Adrenal gland (tissue), 5 donors: ENCODE measurements around the gene FCN2.

Source experiments
- POLR2A ChIP-seq, 2 donors: fragments of 450-650 bp; IDR thresholded peaks; one replicate each; pipeline ENCODE4 v1.6.1; 2017; ENCODE audit warnings: antibody characterized with exemption in 2 of 2, mild to moderate bottlenecking in 2 of 2, moderate library complexity in 1 of 2
- TF ChIP-seq, protein P1 (sequence below), 6 experiments: fragments of 450-650 bp in 4 of 6; fragments of 200-600 bp in 2 of 6; sonication (generic) in 1 of 6; IDR thresholded peaks; 1 replicate in 5 of 6; 2 replicates in 1 of 6; pipeline versions ENCODE4 v1.5.1 to v1.8.0; 2016 to 2021; ENCODE audit warnings: antibody characterized with exemption in 6 of 6, mild to moderate bottlenecking in 2 of 6, moderate library complexity in 1 of 6
- donor health status: DM: no; HTN: no; CAD: no.

- TF ChIP-seq, protein P1, sequence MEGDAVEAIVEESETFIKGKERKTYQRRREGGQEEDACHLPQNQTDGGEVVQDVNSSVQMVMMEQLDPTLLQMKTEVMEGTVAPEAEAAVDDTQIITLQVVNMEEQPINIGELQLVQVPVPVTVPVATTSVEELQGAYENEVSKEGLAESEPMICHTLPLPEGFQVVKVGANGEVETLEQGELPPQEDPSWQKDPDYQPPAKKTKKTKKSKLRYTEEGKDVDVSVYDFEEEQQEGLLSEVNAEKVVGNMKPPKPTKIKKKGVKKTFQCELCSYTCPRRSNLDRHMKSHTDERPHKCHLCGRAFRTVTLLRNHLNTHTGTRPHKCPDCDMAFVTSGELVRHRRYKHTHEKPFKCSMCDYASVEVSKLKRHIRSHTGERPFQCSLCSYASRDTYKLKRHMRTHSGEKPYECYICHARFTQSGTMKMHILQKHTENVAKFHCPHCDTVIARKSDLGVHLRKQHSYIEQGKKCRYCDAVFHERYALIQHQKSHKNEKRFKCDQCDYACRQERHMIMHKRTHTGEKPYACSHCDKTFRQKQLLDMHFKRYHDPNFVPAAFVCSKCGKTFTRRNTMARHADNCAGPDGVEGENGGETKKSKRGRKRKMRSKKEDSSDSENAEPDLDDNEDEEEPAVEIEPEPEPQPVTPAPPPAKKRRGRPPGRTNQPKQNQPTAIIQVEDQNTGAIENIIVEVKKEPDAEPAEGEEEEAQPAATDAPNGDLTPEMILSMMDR (IDR thresholded peaks at IDR 0.05) = no peak
- TF ChIP-seq POLR2A (IDR thresholded peaks at IDR 0.05) = no peak
Measured at GRCh38 chr9:134892221-134892620, 11.6 kb downstream of the FCN2 start.
